GM23338 (cell line): ENCODE measurements around the gene GLB1L. TPM values are rescaled to one million over a fixed set of nuclear protein-coding genes. Genes with fewer than 3 reads are reported as not detected.

Experiments
- ATAC-seq: fragments of 200-7000 bp; cut with Tn5 transposase; 3 replicates; pipeline ENCODE4 v1.9.1; 2020
- DNase-seq: peaks from one replicate; pipeline ENCODE4 v3.0.0-alpha.2; 2015; ENCODE audit warnings: low spot score
- H2AFZ ChIP-seq: fragments of 200-600 bp; sonication (generic); 2 replicates; pipeline ENCODE4 v1.8.0; 2016; ENCODE audit warnings: antibody characterized with exemption, mild to moderate bottlenecking, moderate library complexity
- H3F3A ChIP-seq: fragments of 200-600 bp; sonication (generic); replicated peaks from 2 replicates; pipeline ENCODE4 v1.8.0; 2017; ENCODE audit warnings: antibody characterized with exemption, mixed run types, low read depth
- H3K27ac ChIP-seq: fragments of 200-600 bp; sonication (generic); 2 replicates; pipeline ENCODE4 v1.6.1; 2016; ENCODE audit warnings: low read depth
- H3K27me3 ChIP-seq: fragments of 200-600 bp; sonication (generic); 2 replicates; pipeline ENCODE4 v1.8.0; 2016; ENCODE audit warnings: mild to moderate bottlenecking, mixed run types, moderate library complexity; ENCODE audit not compliant: insufficient read depth
- H3K36me3 ChIP-seq: fragments of 200-600 bp; sonication (generic); 2 replicates; pipeline ENCODE4 v1.8.0; 2016; ENCODE audit warnings: mild to moderate bottlenecking; ENCODE audit not compliant: insufficient read depth
- H3K4me1 ChIP-seq: fragments of 200-600 bp; sonication (generic); 2 replicates; pipeline ENCODE4 v1.8.0; 2016; ENCODE audit warnings: mild to moderate bottlenecking, moderate library complexity; ENCODE audit not compliant: insufficient read depth
- H3K4me2 ChIP-seq: fragments of 200-600 bp; sonication (generic); 2 replicates; pipeline ENCODE4 v1.7.1; 2017; ENCODE audit warnings: mixed run types
- H3K4me3 ChIP-seq: fragments of 200-600 bp; sonication (generic); 2 replicates; pipeline ENCODE4 v1.6.1; 2016; ENCODE audit warnings: mixed run types
- H3K79me2 ChIP-seq: fragments of 200-600 bp; sonication (generic); replicated peaks from 2 replicates; pipeline ENCODE4 v1.8.0; 2017; ENCODE audit warnings: mild to moderate bottlenecking; ENCODE audit not compliant: insufficient read depth
- H3K9me2 ChIP-seq: fragments of 200-600 bp; sonication (generic); 2 replicates; pipeline ENCODE4 v1.8.0; 2017; ENCODE audit not compliant: insufficient read depth
- H4K20me1 ChIP-seq: fragments of 200-600 bp; sonication (generic); replicated peaks from 2 replicates; pipeline ENCODE4 v1.8.0; 2017; ENCODE audit warnings: mild to moderate bottlenecking; ENCODE audit not compliant: insufficient read depth
- H3K27ac Mint-ChIP-seq: 2 replicates; pipeline ENCODE4 v1.8.0; 2020; ENCODE audit warnings: inconsistent platforms, mild to moderate bottlenecking, moderate library complexity, mixed read lengths
- H3K27me3 Mint-ChIP-seq: 3 replicates; pipeline ENCODE4 v1.8.0; 2022; ENCODE audit warnings: low read depth, mild to moderate bottlenecking, moderate library complexity, mixed read lengths, inconsistent platforms; ENCODE audit not compliant: insufficient read depth, poor library complexity
- H3K36me3 Mint-ChIP-seq: 3 replicates; pipeline ENCODE4 v1.8.0; 2021; ENCODE audit warnings: low read depth, mild to moderate bottlenecking, inconsistent platforms, moderate library complexity, mixed read lengths
- H3K4me1 Mint-ChIP-seq: 3 replicates; pipeline ENCODE4 v1.8.0; 2020; ENCODE audit warnings: mild to moderate bottlenecking, inconsistent platforms, mixed read lengths
- H3K4me3 Mint-ChIP-seq: 3 replicates; pipeline ENCODE4 v1.8.0; 2021; ENCODE audit warnings: moderate library complexity, mild to moderate bottlenecking, inconsistent platforms, mixed read lengths
- H3K9me3 Mint-ChIP-seq: 3 replicates; pipeline ENCODE4 v1.8.0; 2020; ENCODE audit warnings: moderate library complexity, mild to moderate bottlenecking, inconsistent platforms, mixed read lengths
- EZH2phosphoT487 ChIP-seq: fragments of 200-600 bp; sonication (generic); IDR thresholded peaks from one replicate; pipeline ENCODE4 v1.8.1; 2018; ENCODE audit warnings: antibody characterized with exemption; ENCODE audit not compliant: unreplicated experiment
- REST ChIP-seq: IDR thresholded peaks from one replicate; pipeline ENCODE4 v1.6.1; 2018; ENCODE audit warnings: antibody characterized with exemption; ENCODE audit not compliant: unreplicated experiment
- ZNF331 ChIP-seq: fragments of 250-450 bp; sonication (Bioruptor Pico); IDR thresholded peaks from 2 replicates; pipeline ENCODE4 v1.5.0; 2020; ENCODE audit warnings: low read depth, mild to moderate bottlenecking, moderate library complexity
- polyA plus RNA-seq: library from polyadenylated mRNA; unstranded; fragments of >200 nt; fragmentation: Nextera tagmentation; extraction: Ambion mirVana; gene quantifications from 2 replicates; pipeline ENCODE4 v1.2.1, GENCODE V29; 2016
- total RNA-seq: library from RNA; depleted of rRNA; stranded (reverse); fragments of >200 nt; shearing (Covaris generic); gene quantifications from 2 replicates; pipeline ENCODE4 v1.2.3, GENCODE V29; 2014
- TF ChIP-seq, protein P1 (sequence below): fragments of 250-450 bp; sonication (Bioruptor Pico); IDR thresholded peaks from 2 replicates; pipeline ENCODE4 v1.5.0; 2020; ENCODE audit warnings: mild to moderate bottlenecking, moderate library complexity

Gene GLB1L
- total and polyA plus RNA-seq, 2 experiments from 2014 or later = 1.7 to 5.4 TPM

DNA sequence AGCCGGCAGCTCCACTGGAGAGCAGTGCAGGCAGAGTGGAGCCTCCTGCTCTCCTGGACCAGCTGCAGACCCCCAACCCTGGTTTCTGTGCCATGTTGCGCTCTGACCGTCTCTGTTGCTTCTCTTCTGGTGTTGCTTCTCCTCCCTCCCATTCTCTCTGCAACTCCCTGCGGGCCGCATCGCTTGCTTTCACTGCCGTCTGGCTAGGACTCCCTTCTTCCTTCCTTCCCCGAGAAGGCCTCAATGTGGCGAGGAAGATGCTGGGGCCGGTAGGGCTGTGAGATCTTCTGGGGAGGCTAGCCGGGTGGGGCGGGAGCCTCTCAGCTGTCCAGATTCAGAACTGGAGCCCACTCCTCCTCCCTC, 40.1 kb upstream of the GLB1L start:
- Mint-ChIP-seq H3K27me3 (peaks cover 4% of the 10 kb centered on the region), H3K36me3 (peaks cover 11% of the 10 kb centered on the region; the same call in 2 of the 3 replicates), H3K4me3 (no peak overlapping the region), H3K4me1 (peaks cover 14% of the 10 kb centered on the region), H3K9me3 (no peaks in the 10 kb centered on the region), H3K27ac (no peak overlapping the region; the same call in 1 of the 2 replicates)
- TF ChIP-seq, protein P1, sequence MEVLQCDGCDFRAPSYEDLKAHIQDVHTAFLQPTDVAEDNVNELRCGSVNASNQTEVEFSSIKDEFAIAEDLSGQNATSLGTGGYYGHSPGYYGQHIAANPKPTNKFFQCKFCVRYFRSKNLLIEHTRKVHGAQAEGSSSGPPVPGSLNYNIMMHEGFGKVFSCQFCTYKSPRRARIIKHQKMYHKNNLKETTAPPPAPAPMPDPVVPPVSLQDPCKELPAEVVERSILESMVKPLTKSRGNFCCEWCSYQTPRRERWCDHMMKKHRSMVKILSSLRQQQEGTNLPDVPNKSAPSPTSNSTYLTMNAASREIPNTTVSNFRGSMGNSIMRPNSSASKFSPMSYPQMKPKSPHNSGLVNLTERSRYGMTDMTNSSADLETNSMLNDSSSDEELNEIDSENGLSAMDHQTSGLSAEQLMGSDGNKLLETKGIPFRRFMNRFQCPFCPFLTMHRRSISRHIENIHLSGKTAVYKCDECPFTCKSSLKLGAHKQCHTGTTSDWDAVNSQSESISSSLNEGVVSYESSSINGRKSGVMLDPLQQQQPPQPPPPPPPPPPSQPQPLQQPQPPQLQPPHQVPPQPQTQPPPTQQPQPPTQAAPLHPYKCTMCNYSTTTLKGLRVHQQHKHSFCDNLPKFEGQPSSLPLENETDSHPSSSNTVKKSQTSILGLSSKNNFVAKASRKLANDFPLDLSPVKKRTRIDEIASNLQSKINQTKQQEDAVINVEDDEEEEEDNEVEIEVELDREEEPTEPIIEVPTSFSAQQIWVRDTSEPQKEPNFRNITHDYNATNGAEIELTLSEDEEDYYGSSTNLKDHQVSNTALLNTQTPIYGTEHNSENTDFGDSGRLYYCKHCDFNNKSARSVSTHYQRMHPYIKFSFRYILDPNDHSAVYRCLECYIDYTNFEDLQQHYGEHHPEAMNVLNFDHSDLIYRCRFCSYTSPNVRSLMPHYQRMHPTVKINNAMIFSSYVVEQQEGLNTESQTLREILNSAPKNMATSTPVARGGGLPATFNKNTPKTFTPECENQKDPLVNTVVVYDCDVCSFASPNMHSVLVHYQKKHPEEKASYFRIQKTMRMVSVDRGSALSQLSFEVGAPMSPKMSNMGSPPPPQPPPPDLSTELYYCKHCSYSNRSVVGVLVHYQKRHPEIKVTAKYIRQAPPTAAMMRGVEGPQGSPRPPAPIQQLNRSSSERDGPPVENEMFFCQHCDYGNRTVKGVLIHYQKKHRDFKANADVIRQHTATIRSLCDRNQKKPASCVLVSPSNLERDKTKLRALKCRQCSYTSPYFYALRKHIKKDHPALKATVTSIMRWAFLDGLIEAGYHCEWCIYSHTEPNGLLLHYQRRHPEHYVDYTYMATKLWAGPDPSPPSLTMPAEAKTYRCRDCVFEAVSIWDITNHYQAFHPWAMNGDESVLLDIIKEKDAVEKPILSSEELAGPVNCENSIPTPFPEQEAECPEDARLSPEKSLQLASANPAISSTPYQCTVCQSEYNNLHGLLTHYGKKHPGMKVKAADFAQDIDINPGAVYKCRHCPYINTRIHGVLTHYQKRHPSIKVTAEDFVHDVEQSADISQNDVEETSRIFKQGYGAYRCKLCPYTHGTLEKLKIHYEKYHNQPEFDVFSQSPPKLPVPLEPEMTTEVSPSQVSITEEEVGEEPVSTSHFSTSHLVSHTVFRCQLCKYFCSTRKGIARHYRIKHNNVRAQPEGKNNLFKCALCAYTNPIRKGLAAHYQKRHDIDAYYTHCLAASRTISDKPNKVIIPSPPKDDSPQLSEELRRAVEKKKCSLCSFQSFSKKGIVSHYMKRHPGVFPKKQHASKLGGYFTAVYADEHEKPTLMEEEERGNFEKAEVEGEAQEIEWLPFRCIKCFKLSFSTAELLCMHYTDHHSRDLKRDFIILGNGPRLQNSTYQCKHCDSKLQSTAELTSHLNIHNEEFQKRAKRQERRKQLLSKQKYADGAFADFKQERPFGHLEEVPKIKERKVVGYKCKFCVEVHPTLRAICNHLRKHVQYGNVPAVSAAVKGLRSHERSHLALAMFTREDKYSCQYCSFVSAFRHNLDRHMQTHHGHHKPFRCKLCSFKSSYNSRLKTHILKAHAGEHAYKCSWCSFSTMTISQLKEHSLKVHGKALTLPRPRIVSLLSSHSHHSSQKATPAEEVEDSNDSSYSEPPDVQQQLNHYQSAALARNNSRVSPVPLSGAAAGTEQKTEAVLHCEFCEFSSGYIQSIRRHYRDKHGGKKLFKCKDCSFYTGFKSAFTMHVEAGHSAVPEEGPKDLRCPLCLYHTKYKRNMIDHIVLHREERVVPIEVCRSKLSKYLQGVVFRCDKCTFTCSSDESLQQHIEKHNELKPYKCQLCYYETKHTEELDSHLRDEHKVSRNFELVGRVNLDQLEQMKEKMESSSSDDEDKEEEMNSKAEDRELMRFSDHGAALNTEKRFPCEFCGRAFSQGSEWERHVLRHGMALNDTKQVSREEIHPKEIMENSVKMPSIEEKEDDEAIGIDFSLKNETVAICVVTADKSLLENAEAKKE (CRISPR knock-in tag) = no peak
- TF ChIP-seq ZNF331 (no peak), EZH2phosphoT487 (no peak), REST (no peak)
- peak overlapping the region; percentile 62; the same call in 1 of the 2 replicates for H3K4me2 ChIP-seq
- no peak for DNase-seq
- H3K4me1 ChIP-seq = peaks cover 4% of the 10 kb centered on the region; the same call in 1 of the 2 replicates
- H2AFZ ChIP-seq = no peak overlapping the region
- no peak overlapping the region for H3K27ac ChIP-seq
- H3K79me2 ChIP-seq = no peaks in the 10 kb centered on the region
- H3K27me3 ChIP-seq = no peaks in the 10 kb centered on the region
- no peaks in the 10 kb centered on the region for H3K9me2 ChIP-seq
- no peak for ATAC-seq
- no peaks in the 10 kb centered on the region for H3F3A ChIP-seq
- H4K20me1 ChIP-seq = no peaks in the 10 kb centered on the region; the same call in 1 of the 2 replicates
- no peaks in the 10 kb centered on the region; the same call in 1 of the 2 replicates for H3K36me3 ChIP-seq
- H3K4me3 ChIP-seq = peak overlapping the region; percentile 39; the same call in 1 of the 2 replicates
